HG03135 (cell line): ENCODE data around the gene FBXL19.
"Not testable (repeated sequence)": the region's sequence is repeated elsewhere in the genome, so short reads cannot be mapped to it uniquely, and the experiment has no call there.

Source experiments
- ATAC-seq: cut with Tn5 transposase; IDR thresholded peaks from one replicate; pipeline ENCODE4 v1.9.1; 2021; ENCODE audit warnings: mild to moderate bottlenecking, moderate library complexity; ENCODE audit not compliant: unreplicated experiment

Gene FBXL19, protein sequence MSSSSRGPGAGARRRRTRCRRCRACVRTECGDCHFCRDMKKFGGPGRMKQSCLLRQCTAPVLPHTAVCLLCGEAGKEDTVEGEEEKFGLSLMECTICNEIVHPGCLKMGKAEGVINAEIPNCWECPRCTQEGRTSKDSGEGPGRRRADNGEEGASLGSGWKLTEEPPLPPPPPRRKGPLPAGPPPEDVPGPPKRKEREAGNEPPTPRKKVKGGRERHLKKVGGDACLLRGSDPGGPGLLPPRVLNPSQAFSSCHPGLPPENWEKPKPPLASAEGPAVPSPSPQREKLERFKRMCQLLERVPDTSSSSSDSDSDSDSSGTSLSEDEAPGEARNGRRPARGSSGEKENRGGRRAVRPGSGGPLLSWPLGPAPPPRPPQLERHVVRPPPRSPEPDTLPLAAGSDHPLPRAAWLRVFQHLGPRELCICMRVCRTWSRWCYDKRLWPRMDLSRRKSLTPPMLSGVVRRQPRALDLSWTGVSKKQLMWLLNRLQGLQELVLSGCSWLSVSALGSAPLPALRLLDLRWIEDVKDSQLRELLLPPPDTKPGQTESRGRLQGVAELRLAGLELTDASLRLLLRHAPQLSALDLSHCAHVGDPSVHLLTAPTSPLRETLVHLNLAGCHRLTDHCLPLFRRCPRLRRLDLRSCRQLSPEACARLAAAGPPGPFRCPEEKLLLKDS

DNA sequence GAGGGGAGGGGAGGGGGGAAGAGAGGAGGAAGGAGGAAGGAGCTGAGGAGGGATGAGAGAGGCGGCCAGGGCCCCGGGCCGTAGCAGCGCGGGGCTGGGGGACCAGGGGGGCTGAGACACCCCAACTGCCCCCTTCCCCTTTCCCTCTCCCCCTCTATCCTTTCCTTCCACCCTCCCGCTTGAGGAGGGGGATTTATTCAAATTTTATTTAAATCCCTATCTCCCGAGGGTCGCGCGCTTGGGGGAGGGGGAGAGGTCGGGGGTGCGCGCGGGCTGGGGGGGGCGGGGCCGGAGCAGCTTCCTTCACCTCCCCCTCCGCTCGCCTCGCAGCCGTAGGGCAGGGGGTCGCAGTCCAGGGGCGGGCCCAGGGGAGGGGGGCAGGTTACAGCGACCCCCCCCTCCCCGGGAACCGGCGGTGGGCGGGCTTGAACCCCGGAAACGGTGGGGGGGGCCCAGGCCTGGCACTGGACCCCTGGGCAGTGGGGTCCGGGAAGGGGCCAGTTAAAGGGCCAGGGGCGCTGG lies at the start of gene FBXL19:
TSS of gene FBXL19 (plus strand) at position 19 of the 522 bp plus-strand sequence. CDS start 2,183 bp downstream, outside the sequence.
- no peak for ATAC-seq

DNA sequence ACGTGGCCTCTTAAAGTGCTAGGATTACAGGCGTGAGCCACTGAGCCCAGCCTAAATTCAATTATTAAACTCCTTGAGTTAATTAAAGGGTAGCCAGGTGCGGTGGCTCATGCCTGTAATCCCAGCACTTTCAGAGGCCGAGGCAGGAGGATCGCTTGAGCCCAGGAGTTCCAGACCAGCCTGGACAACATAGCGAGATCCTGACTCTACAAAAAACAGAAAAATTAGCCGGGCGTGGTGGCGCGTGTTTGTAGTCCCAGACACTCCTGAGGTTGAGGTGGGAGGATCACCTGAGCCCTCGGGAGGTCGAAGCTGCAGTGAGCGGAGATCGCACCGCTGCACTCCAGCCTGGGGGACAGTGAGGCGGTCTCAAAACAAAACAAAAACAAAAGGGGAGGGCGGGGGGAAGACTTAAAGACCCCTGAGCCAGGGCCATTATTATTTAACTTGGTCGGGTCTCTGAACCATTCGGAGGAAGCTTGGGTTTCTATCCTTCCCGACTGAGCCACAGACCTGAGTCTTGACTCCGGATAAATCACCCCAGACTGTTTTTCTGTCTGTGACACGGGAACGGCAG lies 49.0 kb upstream of the FBXL19 start:
- ATAC-seq, result no peak

DNA sequence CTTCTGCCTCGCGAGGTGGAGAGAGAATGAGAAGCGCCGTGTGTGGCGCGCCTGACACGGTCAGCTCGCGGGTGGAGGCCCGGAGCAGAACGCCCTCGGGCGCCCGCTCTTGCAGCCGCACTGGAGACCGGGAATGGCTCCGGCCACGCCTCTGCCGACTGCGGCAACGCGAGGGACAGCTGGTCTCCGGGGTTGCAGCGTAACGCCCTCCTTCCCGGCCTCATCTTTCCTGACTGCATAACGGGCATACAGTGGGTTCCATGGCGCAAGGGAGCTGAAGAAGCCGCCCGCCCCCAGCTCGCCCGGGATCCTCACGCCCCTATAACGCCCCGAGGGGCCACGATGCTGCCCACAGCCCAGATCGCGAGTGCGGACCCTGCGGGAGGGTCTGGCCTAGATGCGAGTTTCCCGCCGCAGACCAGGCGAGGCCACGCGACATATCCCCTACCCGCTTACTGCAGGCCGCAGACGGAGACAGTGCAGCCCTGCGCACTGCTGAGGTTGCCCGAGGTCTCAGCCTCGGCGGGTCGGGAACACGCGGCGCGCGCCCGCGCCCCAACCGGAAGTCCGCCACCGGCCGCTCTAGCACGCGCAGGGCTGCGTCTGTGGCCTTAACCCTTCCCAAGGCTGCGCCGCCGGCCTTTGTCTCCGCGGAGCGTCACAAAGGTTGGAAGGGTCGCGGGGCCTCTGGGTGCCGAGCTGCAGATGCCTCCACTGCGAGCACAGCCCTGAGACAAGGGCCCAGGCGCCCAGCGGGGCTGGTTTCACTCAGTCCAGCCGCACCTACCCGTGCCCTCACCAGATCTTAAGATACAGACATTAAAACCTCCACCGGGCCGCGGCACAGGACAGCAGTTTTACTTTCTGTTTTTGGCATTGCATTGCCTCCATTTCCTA lies 48.3 kb upstream of the FBXL19 start:
- ATAC-seq, result peak; percentile 75

DNA sequence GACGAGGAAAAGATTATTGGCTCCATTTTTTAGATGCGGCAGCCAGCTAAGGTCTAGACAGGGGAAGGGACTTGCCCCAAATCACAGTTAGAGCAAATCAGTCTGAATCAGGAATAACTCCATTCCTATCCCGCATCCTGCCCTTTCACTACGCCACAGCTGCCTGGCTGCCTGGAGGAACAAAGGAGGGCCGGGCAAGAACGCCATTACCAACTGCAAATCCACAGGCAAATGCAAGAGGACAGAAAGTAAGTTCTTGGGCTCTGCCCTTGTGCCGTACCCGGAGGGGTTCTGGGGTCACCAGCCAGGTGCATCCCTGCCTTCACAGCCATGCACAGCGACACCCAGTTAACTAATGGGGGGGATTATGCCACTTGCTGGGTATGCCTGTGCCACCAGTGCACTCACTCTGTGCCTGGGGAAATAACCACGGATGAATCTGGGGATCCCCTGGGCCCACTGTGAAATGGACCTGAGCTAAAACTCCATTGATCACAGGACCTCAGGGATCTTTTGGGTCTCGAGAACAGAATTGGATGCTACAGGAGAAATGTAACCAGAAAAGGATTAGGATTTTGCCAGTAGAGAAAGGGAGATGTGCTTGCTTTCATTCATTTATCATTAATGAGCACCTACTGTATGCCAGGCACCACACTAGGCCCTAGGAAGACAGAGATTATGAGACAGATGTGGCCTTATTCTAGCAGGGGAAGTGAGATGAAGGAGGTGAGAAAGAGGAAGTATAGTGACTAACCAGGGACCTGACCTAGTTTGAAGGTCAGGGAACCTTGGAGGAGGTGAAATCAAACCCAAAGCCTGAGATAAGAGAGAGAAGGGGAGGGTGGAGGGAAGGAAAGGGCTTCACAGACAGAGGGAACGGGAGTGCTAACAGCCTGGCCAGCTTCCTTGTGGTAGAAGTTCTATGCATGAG lies 47.2 kb upstream of the FBXL19 start:
- no peak for ATAC-seq

DNA sequence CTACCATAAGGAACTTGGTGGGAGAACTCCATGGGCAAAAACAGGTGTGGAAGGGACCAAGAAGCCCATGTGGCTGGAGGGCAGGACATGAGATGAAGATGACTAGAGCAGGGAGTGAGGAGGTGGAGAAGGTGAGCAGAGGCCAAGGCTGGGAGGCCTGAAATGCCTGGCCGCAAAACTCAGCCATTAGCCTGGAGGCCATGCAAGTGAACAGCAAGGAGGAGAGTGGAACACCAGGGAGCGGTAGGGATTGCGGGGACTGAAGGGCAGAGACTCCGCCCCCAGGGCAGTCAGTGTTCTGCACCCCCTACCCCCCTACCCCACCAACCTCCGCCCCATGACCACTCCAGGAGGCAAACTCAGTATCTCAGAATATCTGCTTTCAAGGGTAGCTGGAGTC lies 46.5 kb upstream of the FBXL19 start:
- ATAC-seq, result no peak

DNA sequence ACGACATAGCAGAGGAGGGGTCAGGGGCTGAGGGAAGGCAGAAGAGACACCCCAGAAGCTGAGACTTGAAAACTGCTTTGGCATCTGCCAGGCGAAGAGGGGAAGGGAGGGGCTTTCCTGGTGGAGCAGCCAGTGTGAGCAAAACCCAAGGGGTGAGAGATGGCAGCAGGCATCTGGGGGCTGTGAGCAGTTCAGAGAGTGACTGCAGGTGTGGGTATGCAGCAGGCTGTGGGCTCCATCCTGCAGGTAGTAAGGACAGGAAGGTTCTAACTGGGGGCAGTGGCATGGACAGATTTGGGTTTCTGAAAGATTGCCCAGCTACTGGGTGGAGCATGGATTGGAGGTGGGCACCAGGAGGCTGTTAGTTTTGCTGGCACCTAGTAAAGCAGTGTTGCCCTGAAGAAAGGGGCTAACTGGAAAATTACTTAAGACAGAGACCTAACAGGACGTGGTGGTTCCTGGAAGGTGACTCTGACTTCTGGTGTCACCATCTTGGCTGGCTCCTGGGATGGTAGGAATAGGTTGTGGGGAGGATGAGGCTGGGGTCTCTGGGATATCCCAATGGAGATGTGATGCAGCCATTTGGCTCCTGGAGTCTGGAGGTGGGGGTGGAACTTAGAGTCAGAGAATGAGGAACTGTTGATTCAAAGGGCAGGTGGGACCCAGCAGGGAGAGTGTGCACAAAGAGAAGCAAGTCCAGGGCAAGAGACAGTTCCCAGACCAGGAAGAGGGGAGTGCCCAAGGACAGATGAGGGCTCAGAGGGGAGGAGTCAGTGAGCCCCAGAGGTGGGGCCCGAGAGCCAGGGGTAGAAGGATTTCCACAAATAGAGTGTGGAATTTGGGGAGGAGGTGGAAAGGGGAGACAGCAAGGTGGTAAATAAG lies 40.7 kb upstream of the FBXL19 start:
- ATAC-seq, result no peak

DNA sequence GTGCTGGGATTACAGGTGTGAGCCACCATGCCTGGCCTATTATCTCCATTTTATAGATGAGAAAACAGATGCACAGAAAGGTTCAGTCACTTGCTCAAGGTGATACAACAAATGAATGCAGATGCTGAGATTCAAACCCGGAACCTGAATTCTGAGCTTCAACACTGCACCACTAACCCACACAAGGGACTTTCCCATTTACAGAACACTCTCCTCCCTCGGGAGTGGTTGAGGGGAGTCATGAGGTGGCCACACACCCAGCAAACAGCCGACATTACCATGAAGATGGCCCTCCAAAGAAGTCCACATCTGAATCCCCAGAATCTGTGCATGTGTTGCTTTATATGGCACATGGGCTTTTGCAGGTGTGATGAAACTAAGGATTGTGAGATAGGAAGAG lies 38.6 kb upstream of the FBXL19 start:
- ATAC-seq, result no peak

DNA sequence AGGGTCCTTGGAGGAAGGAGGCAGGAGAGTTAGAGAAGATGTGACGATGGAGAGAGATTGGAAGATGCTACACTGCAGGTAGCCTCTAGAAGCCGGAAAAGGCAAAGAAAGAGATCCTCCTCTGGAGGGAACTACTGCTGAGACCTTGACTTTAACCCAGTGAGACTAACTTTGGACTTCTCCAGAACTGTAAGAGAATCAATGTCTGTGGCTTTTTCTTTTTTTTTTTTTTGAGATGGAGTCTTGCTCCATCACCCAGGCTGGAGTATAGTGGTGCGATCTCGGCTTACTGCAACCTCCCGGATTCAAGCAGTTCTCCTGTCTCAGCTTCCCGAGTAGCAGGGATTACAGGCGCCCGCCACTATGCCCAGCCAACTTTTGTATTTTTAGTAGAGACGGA lies 38.2 kb upstream of the FBXL19 start:
- no peak for ATAC-seq

DNA sequence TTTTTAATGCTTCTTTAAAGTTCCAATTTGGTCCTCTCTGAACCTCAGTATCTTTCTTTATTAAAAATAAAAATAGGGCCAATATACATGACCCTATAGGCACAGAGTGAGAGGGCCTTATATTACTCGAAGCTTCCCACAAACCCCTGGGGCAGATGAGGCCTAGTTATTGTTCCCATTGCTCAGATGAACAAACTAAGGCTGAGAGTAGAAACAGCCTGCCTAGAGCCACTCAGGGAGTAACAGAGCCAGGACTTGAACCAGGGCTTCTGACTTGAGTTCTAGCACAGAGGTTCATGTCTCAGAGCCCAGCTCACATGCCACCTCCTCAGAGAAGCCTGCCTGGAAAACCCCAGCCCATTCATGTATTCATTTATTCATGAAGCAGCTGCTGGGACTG lies 37.2 kb upstream of the FBXL19 start:
- ATAC-seq, result no peak

DNA sequence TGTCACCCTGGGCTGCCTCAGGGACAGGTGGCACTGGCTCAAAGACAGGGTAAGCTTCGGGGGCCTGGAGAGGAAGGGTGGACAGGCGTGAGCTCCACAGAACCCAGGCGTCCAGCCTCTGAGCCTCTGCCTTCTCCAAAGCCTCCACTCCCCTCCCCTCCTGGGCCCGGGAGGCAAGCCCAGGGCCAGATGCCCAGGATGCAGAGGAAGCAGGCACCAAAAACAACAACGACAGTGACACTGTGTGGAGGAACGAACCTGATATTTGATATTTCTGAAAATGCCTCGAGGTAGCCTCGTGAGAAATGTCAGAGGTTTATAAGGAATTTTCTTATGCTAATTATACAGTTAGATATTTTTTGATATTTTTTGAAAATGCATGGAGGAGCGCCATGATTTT lies 35.4 kb upstream of the FBXL19 start:
- no peak for ATAC-seq

DNA sequence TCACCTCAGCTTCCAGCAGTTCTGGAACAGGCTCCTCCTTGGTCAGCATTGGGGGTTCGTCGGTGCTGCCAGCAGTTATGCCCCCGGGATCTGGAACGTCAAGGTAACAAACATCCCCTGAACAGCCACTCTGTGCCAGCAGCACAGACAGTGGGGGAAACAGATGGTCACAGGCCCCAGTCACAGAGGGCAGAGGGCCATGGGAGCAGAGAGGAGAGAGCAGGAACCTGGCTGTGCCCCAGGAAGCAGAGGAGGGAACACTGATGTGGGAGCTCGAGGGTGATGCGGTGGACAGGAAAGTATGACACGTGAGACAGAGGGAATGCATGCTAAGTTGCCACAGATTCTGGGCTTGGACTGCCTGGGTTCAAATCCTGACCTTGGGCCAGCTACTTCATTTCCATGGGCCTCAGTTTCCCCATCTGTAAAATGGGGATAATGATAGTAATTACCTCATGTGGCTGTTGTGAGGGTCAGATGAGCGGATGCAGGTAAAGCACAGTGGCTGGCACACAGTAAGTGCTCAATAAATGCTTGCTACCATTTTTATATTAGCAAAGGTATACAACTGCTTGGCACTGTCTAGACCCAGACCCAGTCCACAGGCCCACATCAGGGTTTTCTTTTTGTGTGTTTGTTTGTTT lies 34.4 kb upstream of the FBXL19 start:
- no peak for ATAC-seq

DNA sequence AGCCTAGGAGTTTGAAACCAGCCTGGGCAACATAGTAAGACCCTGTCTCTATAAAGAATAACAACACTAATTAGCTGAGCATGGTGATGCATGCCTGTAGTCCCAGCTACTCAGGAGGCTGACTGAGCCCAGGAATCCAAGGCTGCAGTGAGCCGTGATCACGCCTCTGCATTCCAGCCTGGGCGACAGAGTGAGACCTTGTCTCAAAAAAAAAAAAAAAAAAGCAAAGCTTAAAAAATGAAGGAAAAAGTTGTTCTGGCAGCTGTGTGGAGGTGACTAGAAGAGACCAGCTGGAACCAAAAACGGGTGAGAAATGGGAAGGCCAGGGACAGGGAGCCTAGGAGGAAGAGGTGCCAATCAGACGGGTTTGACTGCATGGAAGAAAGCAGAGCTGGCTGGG lies 33.7 kb upstream of the FBXL19 start:
- no peak for ATAC-seq

DNA sequence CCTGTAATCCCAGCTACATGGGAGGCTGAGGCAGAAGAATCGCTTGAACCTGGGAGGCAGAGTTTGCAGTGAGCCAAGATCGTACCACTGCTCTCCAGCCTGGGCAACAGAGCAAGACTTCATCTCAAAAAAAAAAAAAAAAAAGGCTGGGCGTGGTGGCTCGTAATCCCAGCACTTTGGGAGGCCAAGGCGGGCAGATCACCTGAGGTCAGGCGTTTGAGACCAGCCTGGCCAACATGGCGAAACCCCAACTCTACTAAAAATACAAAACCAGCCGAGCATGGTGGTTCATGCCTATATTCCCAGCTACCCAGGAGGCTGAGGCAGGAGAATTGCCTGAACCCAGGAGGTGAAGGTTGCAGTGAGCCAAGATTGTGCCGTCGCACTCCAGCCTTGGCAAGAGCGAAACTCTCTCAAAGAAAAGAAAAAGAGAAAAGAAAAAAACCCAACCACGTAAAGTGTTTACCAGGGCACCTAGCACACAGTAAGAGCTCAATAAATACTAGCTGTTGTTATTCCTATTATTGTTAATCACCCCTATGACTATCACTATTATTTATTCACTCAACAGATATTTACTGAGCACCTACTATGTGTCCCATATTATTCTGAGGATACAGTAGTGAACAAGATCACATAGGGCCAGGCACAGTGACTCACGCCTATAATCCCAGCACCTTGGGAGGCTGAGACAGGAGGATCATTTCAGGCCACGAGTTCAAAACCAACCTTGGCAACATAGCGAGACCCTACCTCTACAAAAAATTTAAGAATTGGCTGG lies 32.1 kb upstream of the FBXL19 start:
- ATAC-seq, result not testable (repeated sequence)

DNA sequence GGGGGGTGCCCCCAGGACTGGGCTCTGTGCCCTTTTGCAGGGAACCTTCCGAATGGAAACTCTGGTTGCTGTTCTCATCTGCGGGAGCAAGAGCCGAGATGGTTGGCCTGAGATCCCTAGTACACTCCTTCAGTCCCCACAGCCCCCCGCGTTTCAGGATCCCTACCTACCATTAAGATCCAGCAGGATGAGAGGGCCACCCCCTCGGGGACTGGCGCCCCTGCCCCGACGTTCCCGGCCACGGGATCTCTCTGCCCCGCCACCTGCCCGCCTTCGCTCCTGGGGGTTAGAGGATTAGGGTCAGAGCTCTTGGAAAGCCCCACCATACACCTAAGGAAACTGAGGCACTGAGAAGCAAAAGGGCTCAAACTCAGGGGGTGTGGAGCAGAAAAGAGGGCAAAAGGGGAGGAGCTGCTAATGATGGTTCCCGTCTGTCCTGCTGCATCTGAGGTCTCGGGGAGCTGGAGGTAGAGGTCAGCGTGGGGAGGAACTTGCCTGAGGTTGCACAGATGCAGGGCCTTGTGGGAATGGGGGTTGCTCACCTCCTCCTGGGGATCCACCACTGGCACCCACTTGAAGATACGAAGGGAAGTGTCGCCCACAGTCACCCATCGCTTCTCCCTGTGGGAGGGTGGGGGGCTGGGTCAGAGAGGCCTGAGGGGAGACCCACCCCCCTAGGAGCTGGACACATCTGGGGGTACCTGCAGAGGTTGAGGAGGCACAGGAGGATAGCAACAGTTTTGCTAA lies 30.5 kb upstream of the FBXL19 start:
- ATAC-seq, result no peak

DNA sequence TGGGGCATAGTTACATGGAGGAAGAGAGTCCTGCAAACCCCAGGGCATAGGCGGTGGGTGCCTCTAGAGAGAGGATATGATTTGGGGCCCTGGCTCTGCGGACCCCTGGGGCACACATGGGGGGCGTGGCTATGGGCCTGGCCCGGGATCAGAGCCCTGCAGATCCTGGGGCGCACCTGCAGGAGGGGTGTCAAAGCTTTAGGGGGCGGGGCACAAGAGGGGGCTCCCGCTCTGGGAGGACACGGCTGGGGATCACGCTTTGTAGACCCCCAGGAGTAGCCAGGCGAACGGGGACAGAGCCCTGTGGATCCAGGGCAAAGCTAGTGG lies 30.0 kb upstream of the FBXL19 start:
- ATAC-seq, result no peak

DNA sequence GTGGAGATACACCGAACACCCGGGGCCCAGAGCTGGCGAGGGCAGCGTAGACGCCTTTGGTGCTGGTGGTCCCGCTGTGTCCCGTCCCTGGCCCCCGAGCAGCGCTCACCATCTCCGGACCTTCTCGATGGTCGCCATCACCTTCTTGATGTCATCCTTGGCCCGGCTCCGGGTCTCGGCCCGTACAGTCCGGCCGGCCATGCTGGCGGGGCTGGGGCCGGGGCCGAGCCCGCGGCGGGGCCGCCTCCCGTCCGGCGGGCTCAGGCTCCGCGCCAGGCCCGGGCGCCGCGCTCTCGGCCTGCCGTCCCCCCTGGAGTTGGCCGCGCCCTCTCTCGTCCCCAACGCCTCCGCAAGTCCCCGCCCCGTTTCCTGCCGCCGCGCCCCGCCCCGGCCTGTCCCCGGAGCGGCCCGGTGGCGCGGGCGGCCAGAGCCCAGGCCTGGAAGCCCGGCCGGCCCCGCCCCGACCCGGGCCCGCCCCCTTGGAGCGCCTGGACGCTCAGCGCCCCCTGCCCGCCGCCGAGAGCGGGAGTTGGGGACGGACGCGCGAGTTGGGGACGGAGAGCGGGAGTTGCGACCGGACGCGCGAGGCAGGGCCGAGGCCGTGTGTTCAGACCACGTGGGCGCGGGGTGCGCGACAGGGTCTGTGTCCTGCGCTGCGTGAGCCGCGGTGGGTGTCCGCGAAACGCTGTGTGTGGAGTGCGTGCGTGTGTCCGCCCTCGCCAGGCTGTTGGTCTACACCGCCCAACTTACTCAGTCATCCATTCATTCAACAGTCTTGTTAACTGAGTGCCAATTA lies 29.4 kb upstream of the FBXL19 start, which contains the start of gene BCL7C:
TSS of gene BCL7C (minus strand) at position 334 of the 796 bp plus-strand sequence. CDS start at position 201, 133 bp downstream.
- ATAC-seq, result peak; percentile 71
